GM23338 (cell line): Measurements from ENCODE around the gene RFC2.

Source experiments
- CREB1 ChIP-seq: fragments of 250-450 bp; sonication (Bioruptor Pico); IDR thresholded peaks from 2 replicates; pipeline ENCODE4 v1.5.0; 2020; ENCODE audit warnings: low read depth, mild to moderate bottlenecking, moderate library complexity
- EZH2 ChIP-seq: fragments of 200-600 bp; sonication (generic); IDR thresholded peaks from one replicate; pipeline ENCODE4 v1.8.0; 2017; ENCODE audit warnings: antibody characterized with exemption, mild to moderate bottlenecking, low read depth; ENCODE audit not compliant: unreplicated experiment
- EZH2phosphoT487 ChIP-seq: fragments of 200-600 bp; sonication (generic); IDR thresholded peaks from one replicate; pipeline ENCODE4 v1.8.1; 2018; ENCODE audit warnings: antibody characterized with exemption; ENCODE audit not compliant: unreplicated experiment
- POLR2AphosphoS5 ChIP-seq: IDR thresholded peaks from 2 replicates; pipeline ENCODE4 v1.6.1; 2016; ENCODE audit warnings: antibody characterized with exemption, low read depth
- ZNF114 ChIP-seq: fragments of 250-450 bp; sonication (Bioruptor Pico); IDR thresholded peaks from 2 replicates; pipeline ENCODE4 v1.5.0; 2020; ENCODE audit warnings: mild to moderate bottlenecking, moderate library complexity
- TF ChIP-seq, protein P1 (sequence below), 2 experiments: fragments of 200-600 bp in 1 of 2; sonication (generic) in 1 of 2; conservative IDR thresholded peaks; 2 replicates each; pipeline versions ENCODE4 v1.5.1 to v1.6.1; 2016 to 2017; ENCODE audit warnings: antibody characterized with exemption in 2 of 2, low read depth in 2 of 2, mild to moderate bottlenecking in 2 of 2, moderate library complexity in 1 of 2

DNA sequence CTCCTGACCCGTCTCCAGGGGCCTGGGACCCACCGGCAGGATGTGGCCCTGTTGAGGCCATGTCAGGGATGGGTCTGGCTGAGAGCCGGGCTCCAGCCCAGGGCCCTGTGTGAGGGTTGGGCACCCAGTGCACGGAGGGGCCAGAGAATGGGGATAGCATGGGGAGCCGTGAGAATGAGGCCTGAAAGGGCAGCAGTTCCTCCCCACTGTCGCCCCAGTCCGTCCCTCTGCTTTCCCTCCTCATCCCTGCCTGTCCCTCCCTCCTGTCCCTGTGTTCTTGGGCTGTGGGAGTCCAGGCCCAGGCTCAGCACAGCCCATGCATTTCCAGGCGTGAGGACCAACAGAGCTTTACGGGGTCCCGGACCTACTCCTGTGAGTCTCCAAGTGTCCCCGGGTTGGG is 34.8 kb downstream of the RFC2 start:
- TF ChIP-seq, protein P1, sequence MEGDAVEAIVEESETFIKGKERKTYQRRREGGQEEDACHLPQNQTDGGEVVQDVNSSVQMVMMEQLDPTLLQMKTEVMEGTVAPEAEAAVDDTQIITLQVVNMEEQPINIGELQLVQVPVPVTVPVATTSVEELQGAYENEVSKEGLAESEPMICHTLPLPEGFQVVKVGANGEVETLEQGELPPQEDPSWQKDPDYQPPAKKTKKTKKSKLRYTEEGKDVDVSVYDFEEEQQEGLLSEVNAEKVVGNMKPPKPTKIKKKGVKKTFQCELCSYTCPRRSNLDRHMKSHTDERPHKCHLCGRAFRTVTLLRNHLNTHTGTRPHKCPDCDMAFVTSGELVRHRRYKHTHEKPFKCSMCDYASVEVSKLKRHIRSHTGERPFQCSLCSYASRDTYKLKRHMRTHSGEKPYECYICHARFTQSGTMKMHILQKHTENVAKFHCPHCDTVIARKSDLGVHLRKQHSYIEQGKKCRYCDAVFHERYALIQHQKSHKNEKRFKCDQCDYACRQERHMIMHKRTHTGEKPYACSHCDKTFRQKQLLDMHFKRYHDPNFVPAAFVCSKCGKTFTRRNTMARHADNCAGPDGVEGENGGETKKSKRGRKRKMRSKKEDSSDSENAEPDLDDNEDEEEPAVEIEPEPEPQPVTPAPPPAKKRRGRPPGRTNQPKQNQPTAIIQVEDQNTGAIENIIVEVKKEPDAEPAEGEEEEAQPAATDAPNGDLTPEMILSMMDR (conservative IDR thresholded peaks at IDR 0.05; ENCODE audit: low read depth in 2 of 2), result no peak
- TF ChIP-seq EZH2phosphoT487 (no peak), EZH2 (no peak), CREB1 (no peak), POLR2AphosphoS5 (no peak), ZNF114 (CRISPR knock-in tag) (no peak)
